AG04449 (cell line): Measurements from ENCODE around the gene CHI3L1.

ENCODE experiments used
- CTCF ChIA-PET: fragments of 350-600 bp; formaldehyde crosslinking; extraction: SDS; loops from one replicate; lab custom pipeline; 2021; ENCODE audit warnings: antibody characterized with exemption; lab: Yijun Ruan, JAX
- POLR2A ChIA-PET: fragments of 400-600, 350-600 bp; formaldehyde crosslinking; extraction: SDS; loops from one replicate; lab custom pipeline; 2020; ENCODE audit warnings: antibody characterized with exemption, inconsistent platforms; lab: Yijun Ruan, JAX
- DNase-seq: peaks from one replicate; pipeline ENCODE4 v3.0.0-alpha.2; 2010; ENCODE audit warnings: low read depth, low spot score
- H3K4me3 ChIP-seq: 2 replicates; pipeline ENCODE4 v1.5.1; 2011; ENCODE audit warnings: low read depth, mild to moderate bottlenecking, control low read depth, low read length
- CTCF ChIP-seq: IDR thresholded peaks from one replicate; pipeline ENCODE4 v1.5.1; 2011; ENCODE audit warnings: mild to moderate bottlenecking, moderate library complexity, low read length, control low read depth, inconsistent platforms; ENCODE audit not compliant: insufficient read depth; ENCODE audit errors: missing control alignments

Gene CHI3L1

GRCh38 chr1:203133970-203134725 lies 52.4 kb downstream of the CHI3L1 start:
- POLR2A ChIA-PET, result interaction anchor here (0.6 to 1.0 kb wide), 2 partner anchors 13 to 18 kb away, joined by 3 read pairs; no protein-coding TSS in a partner anchor
- CTCF ChIA-PET, result interaction anchor here (1.0 to 3.5 kb wide), 9 partner anchors 9 to 134 kb away, joined by 3 to 22 read pairs (median 8); no protein-coding TSS in a partner anchor
- no peak for DNase-seq
- no peak for TF ChIP-seq CTCF
- H3K4me3 ChIP-seq, result no peak overlapping the region

GRCh38 chr1:203131548-203132200 lies 54.8 kb downstream of the CHI3L1 start:
- CTCF ChIA-PET, result interaction anchor here (0.7 to 3.5 kb wide), 11 partner anchors 9 to 137 kb away, joined by 3 to 22 read pairs (median 5); no protein-coding TSS in a partner anchor
- H3K4me3 ChIP-seq, result no peak overlapping the region
- DNase-seq, result no peak
- TF ChIP-seq CTCF, result no peak
- POLR2A ChIA-PET, result no interaction called here

GRCh38 chr1:203130358-203130985 lies 56.0 kb downstream of the CHI3L1 start:
- POLR2A ChIA-PET, result no interaction called here
- CTCF ChIA-PET, result interaction anchor here (0.9 to 19.6 kb wide), 6 partner anchors 13 to 138 kb away, joined by 3 to 594 read pairs (median 48); partner anchors contain the start of gene CHIT1
- DNase-seq, result no peak
- TF ChIP-seq CTCF, result no peak
- H3K4me3 ChIP-seq, result no peak overlapping the region

GRCh38 chr1:203129501-203130231 lies 56.8 kb downstream of the CHI3L1 start:
- CTCF ChIA-PET, result interaction anchor here (1.0 to 19.6 kb wide), 8 partner anchors 12 to 139 kb away, joined by 3 to 594 read pairs (median 58); partner anchors contain the start of gene CHIT1
- DNase-seq, result no peak
- no peak overlapping the region for H3K4me3 ChIP-seq
- POLR2A ChIA-PET, result no interaction called here
- TF ChIP-seq CTCF, result no peak
